AG04449 (cell line): ENCODE measurements around the gene TSPAN32.
A peak's percentile ranks its signal among the peaks of the same experiment; 100 is the strongest.

Experiments used
- CTCF ChIA-PET: fragments of 350-600 bp; formaldehyde crosslinking; extraction: SDS; loops from one replicate; lab custom pipeline; 2021; ENCODE audit warnings: antibody characterized with exemption; lab: Yijun Ruan, JAX
- POLR2A ChIA-PET: fragments of 400-600, 350-600 bp; formaldehyde crosslinking; extraction: SDS; loops from one replicate; lab custom pipeline; 2020; ENCODE audit warnings: antibody characterized with exemption, inconsistent platforms; lab: Yijun Ruan, JAX
- DNase-seq: peaks from one replicate; pipeline ENCODE4 v3.0.0-alpha.2; 2010; ENCODE audit warnings: low read depth, low spot score
- H3K4me3 ChIP-seq: 2 replicates; pipeline ENCODE4 v1.5.1; 2011; ENCODE audit warnings: low read depth, mild to moderate bottlenecking, control low read depth, low read length
- TF ChIP-seq, protein P1 (sequence below): IDR thresholded peaks from one replicate; pipeline ENCODE4 v1.5.1; 2011; ENCODE audit warnings: mild to moderate bottlenecking, moderate library complexity, low read length, control low read depth, inconsistent platforms; ENCODE audit not compliant: insufficient read depth; ENCODE audit errors: missing control alignments

The TSPAN32 gene

DNA sequence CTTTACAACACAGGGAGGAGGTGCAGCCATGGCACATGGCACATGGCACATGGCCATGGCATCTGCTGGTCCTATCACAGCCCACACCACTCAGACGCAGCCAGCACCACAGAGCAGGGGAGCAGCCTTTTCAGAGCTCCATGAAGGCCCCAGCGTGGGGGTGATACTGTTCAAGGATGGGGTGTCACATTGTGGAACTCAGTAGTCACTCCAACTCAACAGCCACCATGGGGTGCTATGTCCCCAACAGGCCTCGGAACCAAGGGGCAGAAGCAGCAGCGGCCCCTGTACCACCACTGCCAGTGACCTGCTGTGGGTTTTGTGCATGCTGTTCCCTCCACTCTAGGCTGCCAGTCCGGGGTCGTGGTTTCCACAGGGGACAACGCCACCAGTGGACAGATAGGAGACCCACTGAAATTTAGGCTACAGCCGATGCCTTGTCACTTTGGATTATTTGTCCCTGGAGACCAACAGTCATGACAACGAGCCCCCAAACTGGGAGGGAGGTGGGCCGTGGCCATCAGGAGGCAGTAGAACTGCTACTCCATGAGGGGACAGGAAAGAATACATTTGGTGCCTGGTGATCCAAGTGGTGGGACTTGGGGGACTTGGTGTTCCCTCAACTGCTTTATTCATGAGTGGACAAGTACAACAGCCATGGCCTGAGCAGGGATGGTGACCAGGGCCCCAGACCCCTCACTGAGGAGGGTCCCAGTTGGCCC lies 44.9 kb downstream of the TSPAN32 start:
- CTCF ChIA-PET = no interaction called here
- TF ChIP-seq, protein P1, sequence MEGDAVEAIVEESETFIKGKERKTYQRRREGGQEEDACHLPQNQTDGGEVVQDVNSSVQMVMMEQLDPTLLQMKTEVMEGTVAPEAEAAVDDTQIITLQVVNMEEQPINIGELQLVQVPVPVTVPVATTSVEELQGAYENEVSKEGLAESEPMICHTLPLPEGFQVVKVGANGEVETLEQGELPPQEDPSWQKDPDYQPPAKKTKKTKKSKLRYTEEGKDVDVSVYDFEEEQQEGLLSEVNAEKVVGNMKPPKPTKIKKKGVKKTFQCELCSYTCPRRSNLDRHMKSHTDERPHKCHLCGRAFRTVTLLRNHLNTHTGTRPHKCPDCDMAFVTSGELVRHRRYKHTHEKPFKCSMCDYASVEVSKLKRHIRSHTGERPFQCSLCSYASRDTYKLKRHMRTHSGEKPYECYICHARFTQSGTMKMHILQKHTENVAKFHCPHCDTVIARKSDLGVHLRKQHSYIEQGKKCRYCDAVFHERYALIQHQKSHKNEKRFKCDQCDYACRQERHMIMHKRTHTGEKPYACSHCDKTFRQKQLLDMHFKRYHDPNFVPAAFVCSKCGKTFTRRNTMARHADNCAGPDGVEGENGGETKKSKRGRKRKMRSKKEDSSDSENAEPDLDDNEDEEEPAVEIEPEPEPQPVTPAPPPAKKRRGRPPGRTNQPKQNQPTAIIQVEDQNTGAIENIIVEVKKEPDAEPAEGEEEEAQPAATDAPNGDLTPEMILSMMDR = no peak
- no peak overlapping the region for H3K4me3 ChIP-seq
- DNase-seq = no peak
- POLR2A ChIA-PET = no interaction called here

DNA sequence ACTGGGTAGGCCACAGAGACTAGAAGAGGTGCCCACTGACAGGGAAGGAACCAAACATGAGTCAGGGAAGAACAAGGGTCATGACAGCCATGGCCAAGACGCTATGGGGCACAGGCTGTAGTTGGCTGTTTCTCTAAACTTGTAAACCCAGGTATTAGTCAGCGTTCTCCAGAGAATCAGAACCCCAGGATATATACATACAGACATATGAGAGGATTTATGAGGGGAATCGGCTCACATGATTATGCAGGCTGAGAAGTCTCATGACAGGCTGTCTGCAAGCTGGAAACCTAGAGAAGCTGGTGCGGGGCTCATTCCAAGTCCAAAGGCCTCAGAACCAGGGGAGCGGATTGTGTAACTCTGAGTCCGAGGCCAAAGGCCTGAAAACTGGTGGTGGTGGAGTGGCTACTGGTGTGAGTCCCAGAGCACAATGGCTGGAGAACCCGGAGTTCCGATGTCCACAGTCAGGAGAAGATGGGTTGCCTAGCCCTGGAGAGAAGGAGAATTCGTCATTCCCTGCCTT lies 45.6 kb downstream of the TSPAN32 start:
- DNase-seq = no peak
- ChIA-PET POLR2A (no interaction called here), CTCF (no interaction called here)
- TF ChIP-seq, protein P1 = no peak
- H3K4me3 ChIP-seq = no peak overlapping the region

DNA sequence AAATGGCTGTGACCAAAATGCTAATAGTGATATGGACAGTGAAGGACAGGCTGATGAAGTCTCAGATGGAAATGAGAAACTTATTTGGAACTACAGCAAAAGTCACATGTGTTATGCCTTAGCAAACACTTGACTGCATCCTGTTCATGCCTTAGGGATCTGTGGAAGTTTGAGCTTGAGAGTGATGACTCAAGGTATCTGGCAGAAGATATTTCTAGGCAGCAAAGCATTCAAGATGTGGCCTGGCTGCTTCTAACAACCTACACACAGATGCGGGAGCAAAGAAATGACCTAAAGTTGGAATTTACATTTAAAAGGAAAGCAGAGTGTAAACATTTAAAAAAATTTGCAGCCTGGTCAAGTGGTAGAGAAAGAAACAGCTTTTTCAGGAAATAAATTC lies 47.2 kb downstream of the TSPAN32 start:
- peak; percentile 12 for DNase-seq
- H3K4me3 ChIP-seq = no peak overlapping the region
- TF ChIP-seq, protein P1 = no peak
- ChIA-PET CTCF (interaction anchor here (0.6 kb wide), 1 partner anchor 72 kb away, joined by 3 read pairs; no protein-coding TSS in a partner anchor), POLR2A (no interaction called here)

DNA sequence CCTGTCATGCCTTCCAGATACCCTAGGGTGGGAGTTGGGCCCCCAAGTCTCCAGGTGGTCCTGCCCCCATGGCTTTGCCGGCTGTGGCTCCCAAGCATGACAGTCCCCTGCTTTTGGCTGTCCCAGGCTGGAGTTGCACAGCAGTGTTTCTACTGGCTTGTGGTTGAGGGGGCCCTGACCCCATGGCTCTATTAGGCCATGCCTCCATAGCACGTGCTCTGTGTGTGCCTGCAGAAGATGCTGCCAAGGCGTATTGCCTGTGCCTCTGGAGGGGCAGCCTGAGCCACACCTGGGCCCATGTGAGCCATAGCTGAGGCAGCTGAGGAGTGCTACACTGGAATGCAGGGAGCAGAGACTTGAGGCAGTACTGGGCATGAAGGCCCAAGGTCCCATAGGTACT lies 49.9 kb downstream of the TSPAN32 start:
- TF ChIP-seq, protein P1 = no peak
- POLR2A ChIA-PET = no interaction called here
- DNase-seq = no peak
- CTCF ChIA-PET = no interaction called here
- H3K4me3 ChIP-seq = no peak overlapping the region

DNA sequence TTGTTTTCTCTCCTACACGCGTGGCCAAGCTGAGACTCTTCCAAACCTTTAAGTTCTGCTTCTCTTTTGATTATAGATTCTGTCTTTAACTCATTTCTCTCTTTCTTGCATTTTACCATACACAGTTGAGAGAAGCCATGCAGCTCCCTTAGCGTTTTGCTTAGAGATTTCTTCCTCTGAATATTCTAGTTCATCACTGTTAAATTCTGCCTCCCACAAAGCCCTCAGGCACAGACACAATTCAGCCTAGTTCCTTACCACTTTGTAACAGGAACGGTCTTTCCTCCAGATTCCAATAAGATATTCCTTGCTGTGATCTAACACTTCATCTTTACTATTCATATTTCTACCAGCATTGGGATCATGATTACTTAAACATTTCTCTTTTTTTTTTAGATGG lies 50.6 kb downstream of the TSPAN32 start:
- no peak for DNase-seq
- CTCF ChIA-PET = no interaction called here
- no peak overlapping the region for H3K4me3 ChIP-seq
- TF ChIP-seq, protein P1 = no peak
- POLR2A ChIA-PET = no interaction called here

DNA sequence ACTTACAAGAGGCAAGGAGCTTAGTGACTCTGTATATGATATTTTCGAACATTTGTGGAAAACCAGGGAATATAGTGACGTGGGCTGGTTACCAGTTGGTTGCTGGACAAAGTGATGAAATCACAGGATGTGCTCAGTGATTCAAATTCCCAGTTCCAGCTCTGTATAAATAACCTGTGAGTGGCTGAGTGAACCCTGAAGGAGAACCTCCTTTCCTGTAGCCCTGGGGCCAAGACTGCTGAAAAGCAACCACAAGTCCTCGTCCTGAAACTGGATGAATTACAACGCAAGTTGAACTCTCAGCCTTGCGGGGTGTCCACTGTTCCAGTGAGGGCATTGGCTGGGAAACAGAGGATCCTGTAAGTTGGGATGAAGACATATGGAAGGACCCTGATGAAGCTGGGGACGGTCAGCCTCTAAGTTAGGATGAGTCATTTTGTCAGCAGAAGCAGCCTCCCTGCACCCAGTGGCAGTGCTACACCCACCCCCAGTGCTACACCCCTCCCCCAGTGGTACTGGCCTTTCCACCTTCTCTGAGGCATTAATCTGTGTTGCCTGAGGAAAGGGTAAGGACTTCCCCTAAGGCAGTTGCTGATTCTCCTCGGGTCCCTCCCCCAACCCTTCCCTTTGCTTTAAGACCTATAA lies 53.3 kb downstream of the TSPAN32 start:
- TF ChIP-seq, protein P1 = no peak
- ChIA-PET CTCF (interaction anchor here (1.0 to 1.4 kb wide), 2 partner anchors 50 to 64 kb away, joined by 3 to 5 read pairs; no protein-coding TSS in a partner anchor), POLR2A (interaction anchor here (1.0 to 1.2 kb wide), 2 partner anchors 22 to 23 kb away, joined by 3 to 6 read pairs; no protein-coding TSS in a partner anchor)
- H3K4me3 ChIP-seq = no peak overlapping the region
- DNase-seq = no peak
